Aorta (tissue), 5 donors: ENCODE results near the gene RAB30. TPM values are rescaled to one million over a fixed set of nuclear protein-coding genes. Genes with fewer than 3 reads are reported as not detected.

ENCODE experiments used
- ATAC-seq: fragments of 200-7000 bp; cut with Tn5 transposase; one replicate; pipeline ENCODE4 v1.9.1; 2022; ENCODE audit warnings: moderate library complexity; ENCODE audit not compliant: low FRiP score
- DNase-seq, 2 donors: peaks; one replicate each; pipeline ENCODE4 v3.0.0-alpha.2; 2020
- H3K27ac ChIP-seq, 2 donors: one replicate each; pipeline ENCODE4 v1.5.1; 2013; ENCODE audit warnings: low read length in 2 of 2, mild to moderate bottlenecking in 2 of 2, moderate library complexity in 2 of 2, control low read depth in 1 of 2, inconsistent platforms in 1 of 2, low read depth in 1 of 2
- H3K27me3 ChIP-seq, 2 donors: one replicate each; pipeline ENCODE4 v1.6.1; 2013; ENCODE audit warnings: control low read depth in 1 of 2, low read length in 1 of 2, mild to moderate bottlenecking in 1 of 2, moderate library complexity in 1 of 2; ENCODE audit not compliant: insufficient read depth in 2 of 2, control insufficient read depth in 1 of 2
- H3K36me3 ChIP-seq, 2 donors: one replicate each; pipeline ENCODE4 v1.6.1; 2013; ENCODE audit warnings: control low read depth in 1 of 2, low read length in 1 of 2, mild to moderate bottlenecking in 1 of 2; ENCODE audit not compliant: insufficient read depth in 2 of 2, control insufficient read depth in 1 of 2
- H3K4me1 ChIP-seq, 2 donors: one replicate each; pipeline ENCODE4 v1.6.1; 2013; ENCODE audit warnings: low read length in 2 of 2, control low read depth in 1 of 2, mild to moderate bottlenecking in 1 of 2, moderate library complexity in 1 of 2; ENCODE audit not compliant: insufficient read depth in 2 of 2, control insufficient read depth in 1 of 2
- H3K4me3 ChIP-seq, 2 donors: one replicate each; pipeline ENCODE4 v1.5.1; 2013; ENCODE audit warnings: low read length in 2 of 2, control low read depth in 1 of 2, mild to moderate bottlenecking in 1 of 2
- H3K9me3 ChIP-seq: one replicate; pipeline ENCODE4 v1.6.1; 2013; ENCODE audit warnings: mild to moderate bottlenecking, low read length; ENCODE audit not compliant: control insufficient read depth
- WGBS, 2 donors: extraction: QIAGEN DNeasy Blood & Tissue Kit; methylation state at CpG; one replicate each; pipeline ENCODE4 v1.1.7; 2013; 5-methylcytosine and 5-hydroxymethylcytosine counted together
- intact Hi-C, 2 donors: fragments of 100-400 bp; cut with DNase I; formaldehyde crosslinking; loops; one replicate each; pipeline versions ENCODE4 v1.14.2 to v1.15.0; 2022
- polyA plus RNA-seq, 2 donors: library from polyadenylated mRNA; stranded (reverse); fragments of 200-250 nt; gene quantifications; one replicate each; pipeline ENCODE4 v1.2.3, GENCODE V29; 2013
- total RNA-seq, 2 donors: library from RNA; stranded (reverse); fragmentation: NEBNext Ultra II Directional; extraction: Animal tissue kit (Norgen Biotek cat#: 25700); gene quantifications; one replicate each; pipeline ENCODE4 v1.2.1, GENCODE V29; 2021
- donor health status: healthy with polysubstance abuse.
- donor health status: Bipolar disorder and iron deficiency.
- donor health status: DM: no; HTN: no; CAD: no.
- donor health status: DM: no; HTN: no; CAD: no.
- donor health status: DM: yes; HTN: yes; CAD: no.

The RAB30 gene
- total and polyA plus RNA-seq, 4 donors: 2.9 to 44.1 (median 12.0) TPM

GRCh38 chr11:82992223-82992622, 79.5 kb downstream of the RAB30 start:
- Histone ChIP-seq H3K36me3 (peaks cover 0 to 5% of the 10 kb centered on the region in 2 donors), H3K4me1 (no peaks in the 10 kb centered on the region), H3K27me3 (no peaks in the 10 kb centered on the region), H3K9me3 (no peaks in the 10 kb centered on the region), H3K27ac (no peak overlapping the region), H3K4me3 (no peak overlapping the region)
- no peak for ATAC-seq
- no peak for DNase-seq
- intact Hi-C loops: no loop called here
- 82 to 84% methylated on average over 1 of the region's 1 CpG for WGBS, 2 donors

GRCh38 chr11:82989628-82990404, 81.9 kb downstream of the RAB30 start:
- Histone ChIP-seq H3K27ac (no peak overlapping the region), H3K27me3 (no peaks in the 10 kb centered on the region), H3K36me3 (peaks cover 0 to 5% of the 10 kb centered on the region in 2 donors), H3K9me3 (no peaks in the 10 kb centered on the region), H3K4me3 (no peak overlapping the region), H3K4me1 (no peaks in the 10 kb centered on the region)
- ATAC-seq (no peak), DNase-seq (no peak)
- intact Hi-C loops: loop anchor here in 1 of 2 donors (10.0 kb wide), 1 partner anchor 85 kb away; the partner anchor contains the start of genes DDIAS and PRCP
- 76% methylated on average over 9 of the region's 9 CpGs for WGBS, 2 donors

- no peaks in the 10 kb centered on the region for H3K27me3 ChIP-seq
- WGBS, 2 donors: 74 to 77% methylated on average over 7 of the region's 7 CpGs
- no peak overlapping the region for H3K4me3 ChIP-seq
- no peak overlapping the region for H3K27ac ChIP-seq
- no peaks in the 10 kb centered on the region for H3K4me1 ChIP-seq
- ATAC-seq (no peak), DNase-seq (no peak)
- H3K36me3 ChIP-seq: peaks cover 1 to 5% of the 10 kb centered on the region in 2 donors
- no peaks in the 10 kb centered on the region for H3K9me3 ChIP-seq
- intact Hi-C loops: loop anchor here in 1 of 2 donors (10.0 kb wide), 1 partner anchor 84 kb away; the partner anchor contains the start of genes DDIAS and PRCP
Observed at GRCh38 chr11:82988936-82989627, 82.6 kb downstream of the RAB30 start.

- Histone ChIP-seq H3K9me3 (no peaks in the 10 kb centered on the region), H3K27me3 (no peaks in the 10 kb centered on the region), H3K27ac (no peak overlapping the region), H3K4me1 (no peaks in the 10 kb centered on the region), H3K4me3 (no peak overlapping the region), H3K36me3 (peaks cover 1 to 5% of the 10 kb centered on the region in 2 donors)
- intact Hi-C loops: loop anchor here in 1 of 2 donors (10.0 kb wide), 1 partner anchor 83 kb away; the partner anchor contains the start of genes DDIAS and PRCP
- DNase-seq (no peak), ATAC-seq (no peak)
- 92 to 93% methylated on average over 2 of the region's 2 CpGs for WGBS, 2 donors
Observed at GRCh38 chr11:82987997-82988396, 83.7 kb downstream of the RAB30 start.

- DNase-seq (no peak), ATAC-seq (no peak)
- peaks cover 4 to 5% of the 10 kb centered on the region in 2 donors for H3K36me3 ChIP-seq
- H3K27me3 ChIP-seq: no peaks in the 10 kb centered on the region
- no peak overlapping the region for H3K27ac ChIP-seq
- intact Hi-C loops: loop anchor here in 1 of 2 donors (10.0 kb wide), 1 partner anchor 82 kb away; the partner anchor contains the start of genes DDIAS and PRCP
- H3K9me3 ChIP-seq: no peaks in the 10 kb centered on the region
- H3K4me1 ChIP-seq: no peaks in the 10 kb centered on the region
- WGBS, 2 donors: 78 to 85% methylated on average over 3 of the region's 3 CpGs
- H3K4me3 ChIP-seq: no peak overlapping the region
Observed at GRCh38 chr11:82986446-82986845, 85.3 kb downstream of the RAB30 start.

GRCh38 chr11:82981852-82982251, 89.8 kb downstream of the RAB30 start:
- ATAC-seq (no peak), DNase-seq (no peak)
- Histone ChIP-seq H3K4me1 (peaks cover 0 to 9% of the 10 kb centered on the region in 2 donors), H3K4me3 (no peak overlapping the region), H3K27ac (no peak overlapping the region), H3K27me3 (no peaks in the 10 kb centered on the region), H3K36me3 (peaks cover 0 to 4% of the 10 kb centered on the region in 2 donors), H3K9me3 (no peaks in the 10 kb centered on the region)
- 91 to 93% methylated on average over 6 of the region's 6 CpGs for WGBS, 2 donors
- intact Hi-C loops: loop anchor here in 1 of 2 donors (10.0 kb wide), 1 partner anchor 77 kb away; the partner anchor contains the start of genes DDIAS and PRCP

GRCh38 chr11:82980947-82981346, 90.8 kb downstream of the RAB30 start:
- WGBS, 2 donors: 75% methylated on average over 4 of the region's 4 CpGs
- peaks cover 0 to 9% of the 10 kb centered on the region in 2 donors for H3K4me1 ChIP-seq
- peaks cover 0 to 4% of the 10 kb centered on the region in 2 donors for H3K36me3 ChIP-seq
- H3K9me3 ChIP-seq: no peaks in the 10 kb centered on the region
- H3K4me3 ChIP-seq: no peak overlapping the region
- ATAC-seq: no peak
- H3K27me3 ChIP-seq: no peaks in the 10 kb centered on the region
- no peak for DNase-seq
- intact Hi-C loops: loop anchor here in 1 of 2 donors (10.0 kb wide), 1 partner anchor 76 kb away; the partner anchor contains the start of genes DDIAS and PRCP
- H3K27ac ChIP-seq: peak overlapping the region in 1 of 2 donors; percentile 12

GRCh38 chr11:82980292-82980691, 91.4 kb downstream of the RAB30 start:
- Histone ChIP-seq H3K4me3 (no peak overlapping the region), H3K36me3 (peaks cover 0 to 4% of the 10 kb centered on the region in 2 donors), H3K27me3 (no peaks in the 10 kb centered on the region), H3K9me3 (no peaks in the 10 kb centered on the region), H3K4me1 (peaks cover 0 to 9% of the 10 kb centered on the region in 2 donors), H3K27ac (no peak overlapping the region)
- intact Hi-C loops: loop anchor here in 1 of 2 donors (10.0 kb wide), 1 partner anchor 75 kb away; the partner anchor contains the start of genes DDIAS and PRCP
- no peak for ATAC-seq
- DNase-seq: no peak
